WI38 (cell line): Measurements from ENCODE around the gene TAF1C.

Experiments used
- H3K4me3 ChIP-seq: 2 replicates; pipeline ENCODE4 v1.5.1; 2011; ENCODE audit warnings: low read depth, mild to moderate bottlenecking, control low read depth, low read length
- TF ChIP-seq, protein P1 (sequence below): IDR thresholded peaks from 2 replicates; pipeline ENCODE4 v1.5.1; 2012; ENCODE audit warnings: low read depth, mild to moderate bottlenecking, control low read depth, low read length

TAF1C gene

DNA sequence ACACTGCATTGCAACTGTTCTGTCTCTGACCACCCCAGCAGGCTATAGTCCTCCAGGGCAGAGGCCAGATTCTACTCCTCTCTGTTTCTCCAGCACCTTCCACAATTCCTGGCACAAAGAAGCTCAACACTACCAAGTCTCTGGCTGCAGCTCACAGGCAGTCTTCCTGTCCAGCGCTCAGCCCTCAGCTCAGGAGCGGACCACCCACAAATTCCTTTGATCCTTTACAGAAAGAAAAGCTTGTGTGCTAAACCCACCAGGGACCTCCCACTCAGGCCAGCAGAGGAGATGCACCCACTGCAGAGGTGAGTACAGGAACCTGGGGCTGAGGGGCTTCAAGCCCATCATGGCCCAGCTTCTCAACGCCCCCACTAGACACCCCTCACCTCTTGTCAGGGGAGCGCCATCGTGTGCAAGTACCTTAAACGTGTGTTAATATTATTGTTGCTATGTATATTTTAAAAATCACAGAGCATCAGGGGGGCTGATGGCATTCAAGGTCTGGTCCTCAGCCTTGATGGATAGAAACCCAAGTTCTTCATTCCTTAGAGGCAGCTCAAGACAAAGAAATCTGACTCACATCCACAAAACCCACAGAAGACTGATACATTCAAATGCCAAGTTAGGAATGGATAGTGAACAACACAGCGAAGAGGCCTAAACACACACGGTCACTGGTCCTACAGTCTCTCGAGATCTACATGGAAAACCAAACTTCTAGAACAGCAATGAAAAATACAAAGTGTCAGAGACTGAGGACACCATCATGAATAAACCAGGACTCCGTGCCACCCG is 50.3 kb downstream of the TAF1C start:
- no peak overlapping the region for H3K4me3 ChIP-seq
- TF ChIP-seq, protein P1, sequence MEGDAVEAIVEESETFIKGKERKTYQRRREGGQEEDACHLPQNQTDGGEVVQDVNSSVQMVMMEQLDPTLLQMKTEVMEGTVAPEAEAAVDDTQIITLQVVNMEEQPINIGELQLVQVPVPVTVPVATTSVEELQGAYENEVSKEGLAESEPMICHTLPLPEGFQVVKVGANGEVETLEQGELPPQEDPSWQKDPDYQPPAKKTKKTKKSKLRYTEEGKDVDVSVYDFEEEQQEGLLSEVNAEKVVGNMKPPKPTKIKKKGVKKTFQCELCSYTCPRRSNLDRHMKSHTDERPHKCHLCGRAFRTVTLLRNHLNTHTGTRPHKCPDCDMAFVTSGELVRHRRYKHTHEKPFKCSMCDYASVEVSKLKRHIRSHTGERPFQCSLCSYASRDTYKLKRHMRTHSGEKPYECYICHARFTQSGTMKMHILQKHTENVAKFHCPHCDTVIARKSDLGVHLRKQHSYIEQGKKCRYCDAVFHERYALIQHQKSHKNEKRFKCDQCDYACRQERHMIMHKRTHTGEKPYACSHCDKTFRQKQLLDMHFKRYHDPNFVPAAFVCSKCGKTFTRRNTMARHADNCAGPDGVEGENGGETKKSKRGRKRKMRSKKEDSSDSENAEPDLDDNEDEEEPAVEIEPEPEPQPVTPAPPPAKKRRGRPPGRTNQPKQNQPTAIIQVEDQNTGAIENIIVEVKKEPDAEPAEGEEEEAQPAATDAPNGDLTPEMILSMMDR, result no peak

DNA sequence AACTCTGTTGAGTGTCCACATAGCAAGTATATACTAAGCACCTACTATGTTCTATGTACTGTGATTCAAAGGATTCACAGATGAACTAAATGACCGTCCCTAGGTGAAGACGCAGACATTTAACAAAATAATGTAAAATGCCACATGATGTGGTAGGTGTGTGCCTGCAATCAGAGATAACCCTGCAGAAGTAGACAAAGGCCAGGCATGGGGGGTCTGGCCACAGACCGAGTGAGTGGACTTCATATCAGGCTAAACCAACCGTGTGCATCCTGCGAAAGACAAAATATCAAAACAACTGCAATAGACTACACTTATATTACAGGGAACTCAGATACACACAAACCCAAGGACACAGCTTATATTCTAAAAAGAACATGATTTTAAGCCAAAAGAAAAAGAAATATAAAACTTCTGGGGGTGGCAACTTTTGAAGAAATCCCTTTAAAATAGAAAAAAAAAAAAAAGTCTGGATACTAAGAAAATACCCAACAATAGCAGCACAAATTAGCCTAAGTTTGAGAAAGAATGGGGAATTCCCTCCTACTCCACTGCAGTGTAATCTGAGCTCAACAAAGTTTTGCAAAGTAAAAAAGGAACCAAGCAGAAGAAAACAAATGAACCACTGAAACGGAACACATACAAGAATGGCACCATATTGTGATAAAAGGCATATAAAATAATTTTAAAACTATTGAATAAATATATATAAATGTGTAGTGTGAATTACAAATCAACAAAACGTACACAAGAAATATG is 54.2 kb downstream of the TAF1C start:
- H3K4me3 ChIP-seq, result no peak overlapping the region
- TF ChIP-seq, protein P1, result no peak

DNA sequence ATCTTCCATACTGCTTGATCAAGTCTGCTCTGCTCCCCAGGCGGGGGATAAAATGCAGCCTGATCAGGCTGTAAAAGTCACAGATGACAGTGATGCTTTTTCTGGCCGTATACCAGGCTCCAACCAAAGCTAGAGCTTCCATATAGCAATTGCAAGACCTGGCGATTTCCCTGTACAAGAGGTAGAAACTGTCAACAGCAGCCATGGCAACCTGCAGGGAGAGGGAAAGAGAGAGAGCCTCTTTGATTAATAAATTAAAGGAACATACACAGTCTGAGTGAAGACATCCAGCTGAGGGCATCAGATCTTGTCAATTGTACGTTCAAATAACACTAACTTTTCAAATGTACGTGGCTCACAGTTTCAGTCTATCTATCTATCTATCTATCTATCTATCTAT is 55.7 kb downstream of the TAF1C start:
- no peak overlapping the region for H3K4me3 ChIP-seq
- TF ChIP-seq, protein P1, result no peak
